Tibial nerve (tissue), 4 donors: ENCODE data around the gene ZFY.

Source experiments
- CTCF ChIP-seq, 5 experiments: fragments of 200-600 bp in 3 of 5; fragments of 450-650 bp in 2 of 5; sonication (generic) in 3 of 5; IDR thresholded peaks; one replicate each; pipeline ENCODE4 v1.5.1; 2016 to 2019; ENCODE audit warnings: antibody characterized with exemption in 5 of 5, mild to moderate bottlenecking in 3 of 5, moderate library complexity in 2 of 5
- EP300 ChIP-seq, 2 donors: sonication (generic); formaldehyde crosslinking; IDR thresholded peaks; one replicate each; pipeline ENCODE4 v1.6.1; 2017; ENCODE audit warnings: antibody characterized with exemption in 2 of 2, mild to moderate bottlenecking in 1 of 2

GRCh38 chrY:3012226-3012625 lies 77.0 kb downstream of the ZFY start:
- TF ChIP-seq CTCF (IDR thresholded peaks at IDR 0.05) (no peak), EP300 (IDR thresholded peaks at IDR 0.05) (no peak)
